WTC11 (cell line): Measurements from ENCODE around the gene MMP17.

ENCODE experiments used
- CTCF ChIP-seq: fragments of 200-600 bp; IDR thresholded peaks from 2 replicates; pipeline ENCODE4 v1.8.0; 2022; ENCODE audit warnings: antibody characterized with exemption
- E2F4 ChIP-seq: sonication (generic); formaldehyde crosslinking; IDR thresholded peaks from 2 replicates; pipeline ENCODE4 v1.8.1; 2022; ENCODE audit warnings: low read depth, mild to moderate bottlenecking, moderate library complexity, missing genetic modification reagents, borderline replicate concordance
- FOXK1 ChIP-seq: sonication (generic); formaldehyde crosslinking; IDR thresholded peaks from 2 replicates; pipeline ENCODE4 v1.8.0; 2022; ENCODE audit warnings: mild to moderate bottlenecking, moderate library complexity, missing genetic modification reagents
- MXD4 ChIP-seq: fragments of 250-450 bp; sonication (Bioruptor Pico); IDR thresholded peaks from 2 replicates; pipeline ENCODE4 v1.8.0; 2021; ENCODE audit warnings: mild to moderate bottlenecking, moderate library complexity, borderline replicate concordance
- NFYB ChIP-seq: sonication (generic); formaldehyde crosslinking; conservative IDR thresholded peaks from 2 replicates; pipeline ENCODE4 v1.8.0; 2022; ENCODE audit warnings: low read depth, missing genetic modification reagents
- SP1 ChIP-seq: sonication (generic); formaldehyde crosslinking; conservative IDR thresholded peaks from 2 replicates; pipeline ENCODE4 v1.8.1; 2022; ENCODE audit warnings: missing genetic modification reagents
- ZNF512 ChIP-seq: sonication (generic); formaldehyde crosslinking; IDR thresholded peaks from 2 replicates; pipeline ENCODE4 v1.8.1; 2022; ENCODE audit warnings: missing genetic modification reagents, borderline replicate concordance

- no peak for TF ChIP-seq CTCF
- TF ChIP-seq E2F4 (CRISPR knock-in tag): no peak
- no peak for TF ChIP-seq NFYB (CRISPR knock-in tag)
- no peak for TF ChIP-seq FOXK1 (CRISPR knock-in tag)
- no peak for TF ChIP-seq MXD4 (CRISPR knock-in tag)
- no peak for TF ChIP-seq SP1 (CRISPR knock-in tag)
- no peak for TF ChIP-seq ZNF512 (CRISPR knock-in tag)
These were observed 8.0 kb downstream of the MMP17 start for GRCh38 chr12:131836193-131836592.
